GM12874 (cell line): ENCODE measurements around the gene CAMTA1.

ENCODE experiments used
- TF ChIP-seq, protein P1 (sequence below): IDR thresholded peaks from 2 replicates; pipeline ENCODE4 v1.5.1; 2011; ENCODE audit warnings: low read depth, mild to moderate bottlenecking, control low read depth, low read length, moderate library complexity; ENCODE audit not compliant: insufficient read depth

Gene CAMTA1

DNA sequence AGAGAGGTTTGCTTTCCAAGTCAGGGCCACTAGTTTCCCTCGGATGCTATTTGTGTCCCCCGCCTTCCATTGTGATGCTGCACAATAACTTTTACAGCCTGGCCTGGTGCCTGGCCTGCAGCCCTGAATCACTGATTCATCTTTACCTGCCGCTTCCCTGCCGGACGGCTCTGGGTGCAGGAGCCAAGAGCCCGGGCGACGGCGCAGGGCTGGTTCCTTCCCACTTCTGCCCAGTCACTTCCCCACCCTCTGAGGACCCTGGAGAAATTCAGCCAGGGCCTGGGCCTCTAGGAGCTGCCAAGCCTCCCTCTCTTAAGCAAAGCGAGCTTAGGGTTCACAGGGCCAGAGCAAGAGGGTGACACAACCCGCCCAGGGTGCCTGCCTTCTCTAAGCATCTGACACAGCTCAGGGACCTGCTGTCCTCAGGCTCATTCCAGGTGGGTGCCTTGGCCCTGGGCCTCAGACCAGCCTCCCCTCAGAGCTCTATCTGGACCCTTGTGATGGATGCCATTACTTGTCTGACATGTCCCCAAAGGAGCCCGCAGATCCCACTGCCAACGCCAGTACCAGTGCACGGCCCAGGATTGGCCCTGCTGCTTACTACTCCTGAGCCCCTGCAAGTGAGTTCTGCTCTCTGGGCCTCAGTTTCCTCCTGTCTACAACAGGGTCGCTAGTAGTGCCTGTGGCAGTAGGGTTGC lies 604.8 kb downstream of the CAMTA1 start:
- TF ChIP-seq, protein P1, sequence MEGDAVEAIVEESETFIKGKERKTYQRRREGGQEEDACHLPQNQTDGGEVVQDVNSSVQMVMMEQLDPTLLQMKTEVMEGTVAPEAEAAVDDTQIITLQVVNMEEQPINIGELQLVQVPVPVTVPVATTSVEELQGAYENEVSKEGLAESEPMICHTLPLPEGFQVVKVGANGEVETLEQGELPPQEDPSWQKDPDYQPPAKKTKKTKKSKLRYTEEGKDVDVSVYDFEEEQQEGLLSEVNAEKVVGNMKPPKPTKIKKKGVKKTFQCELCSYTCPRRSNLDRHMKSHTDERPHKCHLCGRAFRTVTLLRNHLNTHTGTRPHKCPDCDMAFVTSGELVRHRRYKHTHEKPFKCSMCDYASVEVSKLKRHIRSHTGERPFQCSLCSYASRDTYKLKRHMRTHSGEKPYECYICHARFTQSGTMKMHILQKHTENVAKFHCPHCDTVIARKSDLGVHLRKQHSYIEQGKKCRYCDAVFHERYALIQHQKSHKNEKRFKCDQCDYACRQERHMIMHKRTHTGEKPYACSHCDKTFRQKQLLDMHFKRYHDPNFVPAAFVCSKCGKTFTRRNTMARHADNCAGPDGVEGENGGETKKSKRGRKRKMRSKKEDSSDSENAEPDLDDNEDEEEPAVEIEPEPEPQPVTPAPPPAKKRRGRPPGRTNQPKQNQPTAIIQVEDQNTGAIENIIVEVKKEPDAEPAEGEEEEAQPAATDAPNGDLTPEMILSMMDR: no peak

DNA sequence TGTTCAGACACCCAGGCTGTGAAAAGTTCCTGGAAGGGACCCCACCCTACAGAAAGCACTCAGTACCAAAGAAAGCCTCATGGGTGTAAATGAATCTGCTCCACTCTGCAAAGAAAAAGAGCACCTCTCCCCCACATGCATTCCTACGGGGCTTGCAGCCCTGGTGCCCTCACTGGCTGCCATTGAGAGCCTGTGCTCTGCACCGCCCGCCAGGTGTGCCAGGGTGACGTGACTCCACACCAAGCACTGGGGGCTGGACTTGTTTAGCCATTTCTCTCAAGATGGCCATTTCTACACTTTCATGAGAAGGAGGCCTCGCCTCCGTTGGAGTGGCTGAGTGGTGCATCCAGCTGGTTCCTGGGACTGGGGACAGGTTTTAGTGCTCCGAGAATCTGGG lies 605.3 kb downstream of the CAMTA1 start:
- TF ChIP-seq, protein P1: no peak

DNA sequence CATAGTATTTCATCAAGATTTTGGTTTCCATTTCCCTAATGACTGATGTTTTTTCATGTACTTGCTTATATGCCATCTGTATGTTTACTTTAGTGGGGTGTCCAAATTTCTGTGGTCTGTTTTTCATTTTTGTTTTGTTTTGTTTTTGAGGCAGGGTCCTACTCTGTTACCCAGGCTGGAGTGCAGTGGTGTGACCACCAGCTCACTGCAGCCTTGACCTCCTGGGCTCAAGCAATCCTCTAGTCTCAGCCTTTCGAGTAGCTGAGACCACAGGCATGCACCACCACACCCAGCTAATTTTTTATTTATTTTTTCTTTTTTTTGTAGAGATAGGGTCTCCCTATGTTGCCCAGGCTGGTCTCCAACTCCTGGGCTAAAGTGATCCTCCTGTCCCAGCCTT lies 607.9 kb downstream of the CAMTA1 start:
- TF ChIP-seq, protein P1: no peak

DNA sequence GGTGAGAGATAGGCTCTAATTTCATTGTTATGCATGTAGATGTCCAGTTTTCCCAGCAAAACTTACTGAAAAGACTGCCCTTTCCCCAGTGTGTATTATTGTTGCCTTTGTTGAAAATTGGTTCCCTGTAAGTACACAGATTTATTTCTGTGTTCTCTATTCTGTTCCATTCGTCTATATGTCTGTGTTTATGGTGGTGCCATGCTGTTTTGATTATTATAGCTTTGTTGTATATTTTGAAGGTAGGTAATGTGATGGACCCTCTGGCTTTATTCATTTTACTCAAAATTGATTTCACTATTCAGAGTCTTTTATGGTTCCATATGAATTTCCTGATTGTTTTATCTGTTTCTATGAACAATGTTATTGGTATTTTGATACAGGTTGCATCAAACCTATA lies 610.0 kb downstream of the CAMTA1 start:
- TF ChIP-seq, protein P1: no peak

DNA sequence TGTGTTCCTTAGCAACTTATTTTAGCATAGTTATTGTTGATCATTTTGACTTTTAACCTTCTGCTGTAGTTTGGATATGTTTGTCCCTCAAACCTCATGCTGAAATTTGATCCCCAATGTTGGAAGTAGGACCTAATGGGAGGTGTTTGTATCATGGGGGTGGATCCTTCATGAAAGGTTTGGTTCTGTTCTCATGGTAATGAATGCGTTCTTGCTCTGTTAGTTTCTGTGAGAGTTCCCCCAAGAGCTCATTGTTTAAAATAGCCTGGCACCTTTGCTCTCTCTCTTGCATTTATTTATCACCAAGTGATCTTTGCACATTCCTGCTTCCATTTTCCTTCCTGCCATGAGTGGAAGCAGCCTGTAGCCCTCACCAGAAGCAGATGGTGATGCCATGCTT lies 613.7 kb downstream of the CAMTA1 start:
- TF ChIP-seq, protein P1: no peak

DNA sequence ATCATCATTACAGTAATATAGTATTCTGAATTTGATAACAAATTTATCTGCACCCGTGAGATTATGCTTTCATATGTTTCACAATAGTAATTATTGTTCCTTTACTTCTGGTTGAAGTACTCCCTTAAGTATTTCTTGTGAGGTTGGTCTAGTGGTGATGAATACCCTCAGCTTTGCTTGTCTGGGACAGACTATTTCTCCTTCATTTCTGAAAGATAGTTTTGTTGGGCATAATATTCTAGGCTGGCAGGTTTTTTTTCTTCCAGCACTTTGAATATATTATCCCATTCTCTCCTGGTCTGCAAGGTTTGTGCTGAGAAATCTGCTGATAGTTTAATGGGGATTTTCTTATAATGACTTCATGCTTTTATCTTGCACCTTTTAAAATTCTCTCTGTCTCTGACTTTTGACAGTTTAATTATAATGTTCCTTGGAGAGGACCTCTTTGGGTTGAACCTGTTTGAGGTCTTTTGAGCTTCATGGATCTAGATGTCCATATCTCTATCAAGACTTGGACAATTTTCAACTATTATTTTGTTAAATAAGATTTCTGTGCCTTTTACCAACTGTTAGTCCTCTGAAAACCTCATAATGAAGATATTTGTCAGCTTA lies 614.4 kb downstream of the CAMTA1 start:
- TF ChIP-seq, protein P1: no peak

DNA sequence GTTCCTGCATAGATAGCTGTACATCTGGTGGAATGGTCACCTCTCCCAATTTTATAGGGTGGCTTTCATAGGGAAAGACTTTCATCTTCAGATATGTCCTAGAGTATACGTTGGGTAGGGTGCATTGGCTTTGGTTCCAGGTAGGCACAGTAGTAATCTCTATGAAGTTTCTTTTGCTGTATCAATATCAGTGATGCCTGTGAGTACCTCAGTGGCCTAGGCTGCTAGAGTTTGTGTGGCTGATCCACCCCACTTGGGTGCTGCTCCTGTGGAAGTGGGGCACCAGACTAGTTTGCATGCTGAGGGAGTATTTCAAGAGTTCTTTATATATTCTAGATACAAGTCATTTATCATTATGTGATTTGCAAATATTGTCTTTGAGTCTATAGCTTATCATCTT lies 615.3 kb downstream of the CAMTA1 start:
- TF ChIP-seq, protein P1: no peak
